H1 (cell line): Measurements from ENCODE around the gene MYH13. TPM values are rescaled to one million over a fixed set of nuclear protein-coding genes. Genes with fewer than 3 reads are reported as not detected.

Source experiments
- CTCF ChIA-PET: fragments of 300-600 bp; sonication (Branson Sonifier 250); formaldehyde crosslinking; loops from one replicate; lab custom pipeline; 2021; ENCODE audit not compliant: partially characterized antibody; lab: Charles Lee
- POLR2A ChIA-PET: fragments of 300-600 bp; sonication (Branson Sonifier 250); formaldehyde crosslinking; loops from one replicate; lab custom pipeline; 2021; ENCODE audit warnings: inconsistent platforms; ENCODE audit not compliant: partially characterized antibody; lab: Charles Lee
- DNase-seq, 2 experiments: peaks; one replicate each; pipeline versions ENCODE4 v3.0.0 to v3.0.0-alpha.2; 2010 to 2022; ENCODE audit warnings: low spot score in 2 of 2, low read depth in 1 of 2, mixed read lengths in 1 of 2
- FAIRE-seq: peaks from 2 replicates; lab custom pipeline; 2011; peaks lifted over from hg19 to GRCh38; lab: Jason Lieb, UNC
- H2AFZ ChIP-seq: 2 replicates; pipeline ENCODE4 v1.8.1; 2012; ENCODE audit warnings: low read length, inconsistent platforms
- H2AK5ac ChIP-seq: 2 replicates; pipeline ENCODE4 v1.6.1; 2013; ENCODE audit warnings: low read depth, low read length
- H2BK120ac ChIP-seq: replicated peaks from 2 replicates; pipeline ENCODE3; 2013; ENCODE audit warnings: low read depth, low read length, inconsistent platforms
- H2BK12ac ChIP-seq: 2 replicates; pipeline ENCODE4 v1.6.1; 2013; ENCODE audit warnings: low read depth, low read length
- H2BK15ac ChIP-seq: 2 replicates; pipeline ENCODE4 v1.6.1; 2013; ENCODE audit warnings: low read length
- H2BK20ac ChIP-seq: 2 replicates; pipeline ENCODE4 v1.6.1; 2013; ENCODE audit warnings: low read length
- H2BK5ac ChIP-seq: 2 replicates; pipeline ENCODE4 v1.6.1; 2013; ENCODE audit warnings: low read depth, low read length
- H3K14ac ChIP-seq: 2 replicates; pipeline ENCODE4 v1.6.1; 2013; ENCODE audit warnings: inconsistent platforms; ENCODE audit not compliant: insufficient read length
- H3K18ac ChIP-seq: 2 replicates; pipeline ENCODE4 v1.6.1; 2013; ENCODE audit warnings: low read length; ENCODE audit errors: extremely low read depth
- H3K23ac ChIP-seq: 2 replicates; pipeline ENCODE4 v1.6.1; 2013; ENCODE audit warnings: inconsistent platforms; ENCODE audit not compliant: insufficient read length
- H3K23me2 ChIP-seq: 2 replicates; pipeline ENCODE4 v1.6.1; 2013; ENCODE audit warnings: low read depth, low read length
- H3K27ac ChIP-seq: 2 replicates; pipeline ENCODE4 v1.6.1; 2011; ENCODE audit warnings: low read depth, low read length, inconsistent platforms
- H3K27me3 ChIP-seq, 4 experiments: replicated peaks in 1 of 4; 1 replicate in 1 of 4; 2 replicates in 3 of 4; pipeline versions ENCODE4 v1.6.1 to v1.8.1; 2011 to 2013; ENCODE audit warnings: low read length in 3 of 4, mild to moderate bottlenecking in 3 of 4, inconsistent platforms in 2 of 4, mixed read lengths in 2 of 4, moderate library complexity in 1 of 4; ENCODE audit not compliant: control insufficient read depth in 3 of 4, insufficient read depth in 3 of 4; ENCODE audit errors: extremely low read depth in 1 of 4
- H3K36me3 ChIP-seq, 4 experiments: 2 replicates each; pipeline versions ENCODE4 v1.6.1 to v1.8.1; 2011 to 2013; ENCODE audit warnings: mild to moderate bottlenecking in 4 of 4, low read length in 3 of 4, moderate library complexity in 2 of 4, control low read depth in 1 of 4, inconsistent platforms in 1 of 4; ENCODE audit not compliant: insufficient read depth in 4 of 4, control insufficient read depth in 2 of 4
- H3K4ac ChIP-seq: replicated peaks from 2 replicates; pipeline ENCODE3; 2013; ENCODE audit warnings: low read length, low read depth, mixed read lengths, inconsistent platforms; ENCODE audit not compliant: insufficient read length
- H3K4me1 ChIP-seq, 4 experiments: replicated peaks in 1 of 4; 1 replicate in 1 of 4; 2 replicates in 3 of 4; pipeline versions ENCODE4 v1.6.1 to v1.8.1; 2011 to 2013; ENCODE audit warnings: low read length in 3 of 4, inconsistent platforms in 2 of 4, mixed read lengths in 1 of 4; ENCODE audit not compliant: insufficient read depth in 4 of 4, control insufficient read depth in 3 of 4
- H3K4me2 ChIP-seq, 2 experiments: 2 replicates each; pipeline versions ENCODE4 v1.6.1 to v1.8.1; 2011 to 2013; ENCODE audit warnings: low read depth in 2 of 2, low read length in 2 of 2, control low read depth in 1 of 2, inconsistent platforms in 1 of 2, mild to moderate bottlenecking in 1 of 2; ENCODE audit not compliant: insufficient read depth in 1 of 2
- H3K4me3 ChIP-seq, 4 experiments: fragments of 200-600, 300-600 bp in 1 of 4; sonication (generic), shearing (Covaris generic), sonication (Bioruptor Twin) in 1 of 4; 2 replicates each; pipeline versions ENCODE4 v1.5.1 to v1.8.1; 2011 to 2016; ENCODE audit warnings: low read length in 4 of 4, low read depth in 3 of 4, control low read depth in 2 of 4, inconsistent platforms in 2 of 4, mild to moderate bottlenecking in 2 of 4, mixed read lengths in 1 of 4, moderate library complexity in 1 of 4; ENCODE audit not compliant: insufficient read depth in 2 of 4; ENCODE audit errors: extremely low read depth in 1 of 4
- H3K56ac ChIP-seq: replicated peaks from 2 replicates; pipeline ENCODE3; 2013; ENCODE audit warnings: low read depth, mild to moderate bottlenecking, mixed read lengths, low read length, inconsistent platforms; ENCODE audit not compliant: insufficient read length
- H3K79me1 ChIP-seq: 2 replicates; pipeline ENCODE4 v1.6.1; 2013; ENCODE audit warnings: low read depth, low read length, control low read depth
- H3K79me2 ChIP-seq, 2 experiments: 2 replicates each; pipeline versions ENCODE4 v1.6.1 to v1.8.1; 2012 to 2013; ENCODE audit warnings: low read length in 2 of 2, mild to moderate bottlenecking in 2 of 2, inconsistent platforms in 1 of 2; ENCODE audit not compliant: insufficient read depth in 2 of 2, control insufficient read depth in 1 of 2
- H3K9ac ChIP-seq, 4 experiments: replicated peaks in 1 of 4; 1 replicate in 1 of 4; 2 replicates in 3 of 4; pipeline versions ENCODE4 v1.6.1 to v1.8.1; 2011 to 2013; ENCODE audit warnings: low read depth in 3 of 4, low read length in 3 of 4, control low read depth in 2 of 4, mild to moderate bottlenecking in 2 of 4, moderate library complexity in 2 of 4, inconsistent platforms in 1 of 4; ENCODE audit errors: extremely low read depth in 1 of 4
- H3K9me3 ChIP-seq, 2 experiments: 2 replicates each; pipeline versions ENCODE4 v1.6.1 to v1.8.1; 2012 to 2013; ENCODE audit warnings: mild to moderate bottlenecking in 2 of 2, moderate library complexity in 2 of 2, control low read depth in 1 of 2, inconsistent platforms in 1 of 2, low read depth in 1 of 2, low read length in 1 of 2, mixed read lengths in 1 of 2; ENCODE audit not compliant: insufficient read depth in 2 of 2
- H4K20me1 ChIP-seq, 2 experiments: replicated peaks in 1 of 2; 2 replicates each; pipeline versions ENCODE3 to v1.8.1; 2011 to 2013; ENCODE audit warnings: inconsistent platforms in 2 of 2, low read length in 2 of 2, mild to moderate bottlenecking in 1 of 2; ENCODE audit not compliant: insufficient read depth in 2 of 2, control insufficient read depth in 1 of 2
- H4K5ac ChIP-seq: 2 replicates; pipeline ENCODE4 v1.6.1; 2013; ENCODE audit warnings: low read length, low read depth, mixed read lengths, inconsistent platforms; ENCODE audit not compliant: insufficient read length
- H4K8ac ChIP-seq: 2 replicates; pipeline ENCODE4 v1.8.0; 2013; ENCODE audit warnings: mild to moderate bottlenecking, moderate library complexity, low read length, inconsistent platforms; ENCODE audit not compliant: insufficient read depth; ENCODE audit errors: extremely low read depth
- H4K91ac ChIP-seq: replicated peaks from 2 replicates; pipeline ENCODE3; 2013; ENCODE audit warnings: low read length, mixed read lengths, inconsistent platforms; ENCODE audit not compliant: insufficient read length
- CEBPB ChIP-seq: IDR thresholded peaks from 2 replicates; pipeline ENCODE4 v1.6.1; 2012; ENCODE audit warnings: low read depth, low read length
- CHD1 ChIP-seq: IDR thresholded peaks from 2 replicates; pipeline ENCODE4 v1.6.1; 2012; ENCODE audit warnings: low read depth, low read length, improper control_type of control experiment
- JUND ChIP-seq: IDR thresholded peaks from 2 replicates; pipeline ENCODE4 v1.6.1; 2011; ENCODE audit warnings: mild to moderate bottlenecking, improper control_type of control experiment, low read length
- MAX ChIP-seq: IDR thresholded peaks from 2 replicates; pipeline ENCODE4 v1.6.1; 2012; ENCODE audit warnings: inconsistent platforms
- NANOG ChIP-seq: IDR thresholded peaks from 2 replicates; pipeline ENCODE4 v1.6.1; 2011; ENCODE audit warnings: low read length, low read depth, mild to moderate bottlenecking, inconsistent platforms; ENCODE audit not compliant: insufficient read depth, poor library complexity, severe bottlenecking
- POU5F1 ChIP-seq: IDR thresholded peaks from 2 replicates; pipeline ENCODE4 v1.6.1; 2011; ENCODE audit warnings: low read depth, mild to moderate bottlenecking, low read length, moderate library complexity
- SAP30 ChIP-seq: fragments of 300-600 bp; sonication (generic); IDR thresholded peaks from 2 replicates; pipeline ENCODE4 v1.7.1; 2012; ENCODE audit warnings: low read length, moderate library complexity, mild to moderate bottlenecking, inconsistent platforms; ENCODE audit not compliant: insufficient read depth, insufficient replicate concordance
- SP2 ChIP-seq: IDR thresholded peaks from 2 replicates; pipeline ENCODE4 v1.6.1; 2012; ENCODE audit warnings: mild to moderate bottlenecking, low read length, inconsistent platforms
- SRF ChIP-seq: IDR thresholded peaks from 2 replicates; pipeline ENCODE4 v1.6.1; 2011; ENCODE audit warnings: mild to moderate bottlenecking, low read depth, low read length, moderate library complexity
- YY1 ChIP-seq: IDR thresholded peaks from 2 replicates; pipeline ENCODE4 v1.6.1; 2011; ENCODE audit warnings: low read depth, mild to moderate bottlenecking, low read length
- WGBS, 2 experiments: shearing (Covaris generic) in 1 of 2; methylation state at CpG; one replicate each; pipeline versions ENCODE4 v1.1.6 to v1.1.7; 2013 to 2015; ENCODE audit warnings: low lambda C conversion rate in 2 of 2, mixed read lengths in 2 of 2, inconsistent platforms in 1 of 2, low coverage in 1 of 2, missing lambda C conversion rate in 1 of 2; ENCODE audit not compliant: insufficient replicate concordance in 2 of 2, insufficient coverage in 1 of 2, insufficient read length in 1 of 2; ENCODE audit errors: extremely low coverage in 1 of 2, missing lambda C conversion rate in 1 of 2; 5-methylcytosine and 5-hydroxymethylcytosine counted together
- polyA plus RNA-seq, 7 experiments: library from polyadenylated mRNA; depleted of rRNA in 3 of 7; stranded (reverse) in 5 of 7; unstranded in 2 of 7; fragments of >200 nt in 5 of 7; fragments of 200-250 nt in 2 of 7; gene quantifications; 1 replicate in 5 of 7; 2 replicates in 1 of 7; 4 replicates in 1 of 7; pipeline versions ENCODE4 v1.2.1 to v1.2.3, GENCODE V29; 2011 to 2013; ENCODE audit warnings: missing spikeins in 2 of 7, mixed read lengths in 2 of 7
- total RNA-seq: library from RNA; stranded (reverse); fragmentation: NEBNext Ultra II Directional; extraction: Animal tissue kit (Norgen Biotek cat#: 25700); gene quantifications from 2 replicates; pipeline ENCODE4 v1.2.1, GENCODE V29; 2021
- TF ChIP-seq, protein P1 (sequence below): IDR thresholded peaks from 2 replicates; pipeline ENCODE4 v1.6.1; 2012; ENCODE audit warnings: inconsistent platforms
- TF ChIP-seq, protein P2 (sequence below): IDR thresholded peaks from 2 replicates; pipeline ENCODE4 v1.6.1; 2011; ENCODE audit warnings: low read depth, mild to moderate bottlenecking, low read length; ENCODE audit not compliant: insufficient read depth

The MYH13 gene
- total and polyA plus RNA-seq, 2 of the 8 experiments (the other 6 are each of a cell fraction or from before 2014, with no cell fraction given): not detected

GRCh38 chr17:10295728-10296343 lies 77.0 kb downstream of the MYH13 start:
- Histone ChIP-seq H3K56ac (no peak overlapping the region), H4K91ac (no peak overlapping the region), H2AK5ac (no peak overlapping the region), H3K23me2 (peaks cover 6% of the 10 kb centered on the region; the same call in 1 of the 2 replicates), H3K79me2 (no peaks in the 10 kb centered on the region), H3K4me1 (peaks cover 0 to 2% (median 1%) of the 10 kb centered on the region in 4 experiments; a peak in 2 of 7 replicates), H4K20me1 (no peaks in the 10 kb centered on the region), H3K9ac (no peak overlapping the region), H3K27me3 (no peaks in the 10 kb centered on the region), H3K18ac (no peak overlapping the region), H3K23ac (no peak overlapping the region), H4K8ac (no peak overlapping the region), H3K4me2 (no peak overlapping the region), H2BK20ac (no peak overlapping the region; the same call in 1 of the 2 replicates), H3K14ac (no peak overlapping the region), H3K9me3 (no peaks in the 10 kb centered on the region), H2BK5ac (no peak overlapping the region), H2BK120ac (no peak overlapping the region), H4K5ac (no peak overlapping the region), H2AFZ (0 out of 2 replicates have a peak overlapping the region, but pooled peaks have one; percentile 64), H3K27ac (no peak overlapping the region), H2BK15ac (no peak overlapping the region), H2BK12ac (no peak overlapping the region), H3K4me3 (no peak overlapping the region), H3K36me3 (no peaks in the 10 kb centered on the region), H3K4ac (no peak overlapping the region), H3K79me1 (no peaks in the 10 kb centered on the region)
- ChIA-PET CTCF (interaction anchor here (0.7 to 6.2 kb wide), 35 partner anchors 10 to 371 kb away, joined by 3 to 60 read pairs (median 4); no protein-coding TSS in a partner anchor), POLR2A (interaction anchor here (1.2 kb wide), 1 partner anchor 20 kb away, joined by 3 read pairs; no protein-coding TSS in a partner anchor)
- peak; percentile 94 for FAIRE-seq
- peak; percentile 44 to 81 for DNase-seq
- WGBS, 2 experiments: 66% methylated on average over 5 of the region's 5 CpGs; no CpG with 5 or more reads in 1 of the 2 experiments
- TF ChIP-seq CEBPB (peak; percentile 75), SRF (no peak), JUND (no peak), SAP30 (no peak), YY1 (no peak), MAX (no peak), POU5F1 (no peak), NANOG (no peak), CHD1 (no peak), SP2 (no peak)
- TF ChIP-seq, protein P1, sequence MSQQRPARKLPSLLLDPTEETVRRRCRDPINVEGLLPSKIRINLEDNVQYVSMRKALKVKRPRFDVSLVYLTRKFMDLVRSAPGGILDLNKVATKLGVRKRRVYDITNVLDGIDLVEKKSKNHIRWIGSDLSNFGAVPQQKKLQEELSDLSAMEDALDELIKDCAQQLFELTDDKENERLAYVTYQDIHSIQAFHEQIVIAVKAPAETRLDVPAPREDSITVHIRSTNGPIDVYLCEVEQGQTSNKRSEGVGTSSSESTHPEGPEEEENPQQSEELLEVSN: no peak
- TF ChIP-seq, protein P2, sequence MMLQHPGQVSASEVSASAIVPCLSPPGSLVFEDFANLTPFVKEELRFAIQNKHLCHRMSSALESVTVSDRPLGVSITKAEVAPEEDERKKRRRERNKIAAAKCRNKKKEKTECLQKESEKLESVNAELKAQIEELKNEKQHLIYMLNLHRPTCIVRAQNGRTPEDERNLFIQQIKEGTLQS: peak; percentile 69
